Esophagus (tissue), 2 donors: ENCODE data around the gene TBCC. TPM values are rescaled to one million over a fixed set of nuclear protein-coding genes. Genes with fewer than 3 reads are reported as not detected.

Source experiments
- H3K27ac ChIP-seq, 2 donors: one replicate each; pipeline ENCODE4 v1.5.1; 2013; ENCODE audit warnings: low read depth in 2 of 2, mild to moderate bottlenecking in 2 of 2, inconsistent platforms in 1 of 2, low read length in 1 of 2, moderate library complexity in 1 of 2
- H3K27me3 ChIP-seq, 2 donors: one replicate each; pipeline ENCODE4 v1.6.1; 2013; ENCODE audit warnings: low read length in 2 of 2, control low read depth in 1 of 2, mild to moderate bottlenecking in 1 of 2; ENCODE audit not compliant: insufficient read depth in 2 of 2, control insufficient read depth in 1 of 2
- H3K36me3 ChIP-seq, 2 donors: one replicate each; pipeline ENCODE4 v1.6.1; 2013; ENCODE audit warnings: low read length in 1 of 2; ENCODE audit not compliant: control insufficient read depth in 2 of 2, insufficient read depth in 2 of 2
- H3K4me1 ChIP-seq, 2 donors: one replicate each; pipeline ENCODE4 v1.6.1; 2013; ENCODE audit warnings: low read length in 1 of 2; ENCODE audit not compliant: control insufficient read depth in 2 of 2, insufficient read depth in 2 of 2
- H3K4me3 ChIP-seq, 2 donors: one replicate each; pipeline ENCODE4 v1.5.1; 2013; ENCODE audit warnings: low read length in 2 of 2, mild to moderate bottlenecking in 2 of 2, low read depth in 1 of 2, moderate library complexity in 1 of 2
- H3K9me3 ChIP-seq, 2 donors: one replicate each; pipeline ENCODE4 v1.6.1; 2013; ENCODE audit warnings: mild to moderate bottlenecking in 2 of 2, low read depth in 1 of 2, low read length in 1 of 2, moderate library complexity in 1 of 2; ENCODE audit not compliant: control insufficient read depth in 2 of 2, insufficient read depth in 1 of 2
- WGBS, 2 donors: extraction: QIAGEN DNeasy Blood & Tissue Kit; methylation state at CpG; one replicate each; pipeline ENCODE4 v1.1.7; 2013; 5-methylcytosine and 5-hydroxymethylcytosine counted together
- polyA plus RNA-seq, 2 donors: library from polyadenylated mRNA; stranded (reverse); fragments of 200-250 nt; gene quantifications; one replicate each; pipeline ENCODE4 v1.2.3, GENCODE V29; 2013
- donor health status: healthy with polysubstance abuse.
- donor health status: Bipolar disorder and iron deficiency.

The TBCC gene
- polyA plus RNA-seq, 2 donors = 17.7 to 18.4 TPM

- no peaks in the 10 kb centered on the region for H3K36me3 ChIP-seq
- no peak overlapping the region for H3K27ac ChIP-seq
- peaks cover 0 to 3% of the 10 kb centered on the region in 2 donors for H3K4me1 ChIP-seq
- H3K9me3 ChIP-seq = no peaks in the 10 kb centered on the region
- H3K27me3 ChIP-seq = no peaks in the 10 kb centered on the region
- H3K4me3 ChIP-seq = no peak overlapping the region
- 89 to 93% methylated on average over 8 of the region's 8 CpGs for WGBS, 2 donors
These were observed 15.6 kb upstream of the TBCC start for GRCh38 chr6:42761287-42762067.

GRCh38 chr6:42758756-42759430, 13.0 kb upstream of the TBCC start:
- Histone ChIP-seq H3K4me1 (peaks cover 0 to 3% of the 10 kb centered on the region in 2 donors), H3K4me3 (no peak overlapping the region), H3K9me3 (no peaks in the 10 kb centered on the region), H3K27me3 (no peaks in the 10 kb centered on the region), H3K27ac (no peak overlapping the region), H3K36me3 (no peaks in the 10 kb centered on the region)
- 92 to 95% methylated on average over 3 of the region's 3 CpGs for WGBS, 2 donors

- Histone ChIP-seq H3K27me3 (no peaks in the 10 kb centered on the region), H3K36me3 (no peaks in the 10 kb centered on the region), H3K4me1 (peaks cover 0 to 7% of the 10 kb centered on the region in 2 donors), H3K27ac (no peak overlapping the region), H3K4me3 (no peak overlapping the region), H3K9me3 (no peaks in the 10 kb centered on the region)
- 95 to 96% methylated on average over 7 of the region's 7 CpGs for WGBS, 2 donors
These were observed 10.8 kb upstream of the TBCC start for GRCh38 chr6:42756722-42757121.

- H3K27me3 ChIP-seq = no peaks in the 10 kb centered on the region
- H3K4me3 ChIP-seq = no peak overlapping the region
- peaks cover 0 to 7% of the 10 kb centered on the region in 2 donors for H3K4me1 ChIP-seq
- H3K36me3 ChIP-seq = no peaks in the 10 kb centered on the region
- no peaks in the 10 kb centered on the region for H3K9me3 ChIP-seq
- 90 to 95% methylated on average over 5 of the region's 5 CpGs for WGBS, 2 donors
- no peak overlapping the region for H3K27ac ChIP-seq
These were observed 8.9 kb upstream of the TBCC start for GRCh38 chr6:42754759-42755158.

- Histone ChIP-seq H3K27ac (no peak overlapping the region), H3K4me1 (peaks cover 0 to 8% of the 10 kb centered on the region in 2 donors), H3K36me3 (no peaks in the 10 kb centered on the region), H3K4me3 (no peak overlapping the region), H3K9me3 (no peaks in the 10 kb centered on the region), H3K27me3 (no peaks in the 10 kb centered on the region)
- 75 to 81% methylated on average over 3 of the region's 3 CpGs for WGBS, 2 donors
These were observed 5.2 kb upstream of the TBCC start for GRCh38 chr6:42751055-42751454.

GRCh38 chr6:42748203-42748898, 2.4 kb upstream of the TBCC start:
- Histone ChIP-seq H3K4me1 (peaks cover 0 to 11% of the 10 kb centered on the region in 2 donors), H3K4me3 (no peak overlapping the region)

GRCh38 chr6:42746463-42747391, 824 bp upstream of the TBCC start:
- Histone ChIP-seq H3K9me3 (no peaks in the 10 kb centered on the region), H3K4me3 (peak overlapping the region; percentile 66 to 84), H3K27me3 (no peaks in the 10 kb centered on the region), H3K27ac (peak overlapping the region; percentile 96 to 98), H3K36me3 (no peaks in the 10 kb centered on the region), H3K4me1 (peaks cover 2 to 7% of the 10 kb centered on the region in 2 donors)
- 0 to 1% methylated on average over 52 to 55 of the region's 55 CpGs for WGBS, 2 donors

More at GRCh38 chr6:42748203-42748898, 2.4 kb upstream of the TBCC start:
- 39 to 46% methylated on average over 8 of the region's 8 CpGs for WGBS, 2 donors
- no peaks in the 10 kb centered on the region for H3K9me3 ChIP-seq
- no peaks in the 10 kb centered on the region for H3K36me3 ChIP-seq
- peak overlapping the region in 1 of 2 donors; percentile 63 for H3K27ac ChIP-seq
- H3K27me3 ChIP-seq = no peaks in the 10 kb centered on the region

GRCh38 chr6:42745083-42745639, 742 bp downstream of the TBCC start:
- peak overlapping the region; percentile 95 to 96 for H3K27ac ChIP-seq
- H3K27me3 ChIP-seq = no peaks in the 10 kb centered on the region
- H3K9me3 ChIP-seq = no peaks in the 10 kb centered on the region
- 2% methylated on average over 29 of the region's 29 CpGs for WGBS, 2 donors
- H3K4me3 ChIP-seq = peak overlapping the region; percentile 84 to 87
- H3K4me1 ChIP-seq = peaks cover 2 to 7% of the 10 kb centered on the region in 2 donors
- H3K36me3 ChIP-seq = no peaks in the 10 kb centered on the region
